ENCODE data around the gene SRBD1.

The SRBD1 gene

GRCh38 chr2:45412754-45413379, 198.2 kb downstream of the SRBD1 start:
- no peak for DNase-seq

- no peak for DNase-seq
Measured at GRCh38 chr2:45409677-45410076, 201.4 kb downstream of the SRBD1 start.

- no peak for DNase-seq
Measured at GRCh38 chr2:45406621-45407020, 204.4 kb downstream of the SRBD1 start.

GRCh38 chr2:45404807-45405297, 206.2 kb downstream of the SRBD1 start:
- DNase-seq, result no peak

GRCh38 chr2:45403036-45403435, 208.0 kb downstream of the SRBD1 start:
- DNase-seq, result no peak

- no peak for DNase-seq
Measured at GRCh38 chr2:45401431-45401922, 209.6 kb downstream of the SRBD1 start.

- no peak for DNase-seq
Measured at GRCh38 chr2:45399040-45399784, 211.9 kb downstream of the SRBD1 start.

GRCh38 chr2:45397292-45397691, 213.8 kb downstream of the SRBD1 start:
- no peak for DNase-seq

- no peak for DNase-seq
Measured at GRCh38 chr2:45396671-45397070, 214.4 kb downstream of the SRBD1 start.

- no peak for DNase-seq
Measured at GRCh38 chr2:45394842-45395241, 216.2 kb downstream of the SRBD1 start.

- no peak for DNase-seq
Measured at GRCh38 chr2:45394216-45394615, 216.9 kb downstream of the SRBD1 start.

GRCh38 chr2:45391866-45392265, 219.2 kb downstream of the SRBD1 start:
- no peak for DNase-seq

- no peak for DNase-seq
Measured at GRCh38 chr2:45390861-45391260, 220.2 kb downstream of the SRBD1 start.

GRCh38 chr2:45390441-45390840, 220.6 kb downstream of the SRBD1 start:
- no peak for DNase-seq

- no peak for DNase-seq
Measured at GRCh38 chr2:45388541-45389100, 222.4 kb downstream of the SRBD1 start.

GRCh38 chr2:45382744-45383143, 228.3 kb downstream of the SRBD1 start:
- DNase-seq, result no peak

GRCh38 chr2:45380131-45380836, 230.8 kb downstream of the SRBD1 start:
- no peak for DNase-seq

GRCh38 chr2:45379399-45380087, 231.5 kb downstream of the SRBD1 start:
- DNase-seq, result no peak

- DNase-seq, result no peak
Measured at GRCh38 chr2:45373534-45373933, 237.5 kb downstream of the SRBD1 start.

GRCh38 chr2:45370369-45370768, 240.7 kb downstream of the SRBD1 start:
- DNase-seq, result no peak

GRCh38 chr2:45368792-45369191, 242.3 kb downstream of the SRBD1 start:
- DNase-seq, result no peak

- no peak for DNase-seq
Measured at GRCh38 chr2:45361666-45362065, 249.4 kb downstream of the SRBD1 start.

Measured in C1 segment of cervical spinal cord (tissue), 14 donors.